A549 (cell line): ENCODE measurements around the gene RNF214.
A peak's percentile ranks its signal among the peaks of the same experiment; 100 is the strongest.

Experiments used
- EHF ChIP-seq: fragments of 250-450 bp; sonication (Bioruptor Pico); IDR thresholded peaks from 2 replicates; pipeline ENCODE4 v1.5.0; 2020; ENCODE audit warnings: mild to moderate bottlenecking
- ESRRA ChIP-seq: fragments of 150-350 bp; IDR thresholded peaks from 2 replicates; pipeline ENCODE4 v1.6.1; 2014; ENCODE audit warnings: mild to moderate bottlenecking, low read length, borderline replicate concordance
- FOSL2 ChIP-seq, 2 experiments: fragments of 450-650 bp in 1 of 2; fragments of >200 bp in 1 of 2; sonication (Bioruptor Twin) in 1 of 2; formaldehyde crosslinking; IDR thresholded peaks; 2 replicates each; pipeline versions ENCODE4 v1.5.0 to v1.6.1; 2016 to 2020; ENCODE audit warnings: mild to moderate bottlenecking in 1 of 2, moderate library complexity in 1 of 2
- HOXA7 ChIP-seq: fragments of 250-450 bp; sonication (Bioruptor Pico); IDR thresholded peaks from 2 replicates; pipeline ENCODE4 v1.5.0; 2020; ENCODE audit warnings: mild to moderate bottlenecking, moderate library complexity
- POLR2A ChIP-seq: IDR thresholded peaks from 2 replicates; pipeline ENCODE4 v1.6.1; 2012; ENCODE audit warnings: mild to moderate bottlenecking, low read length
- RFX5 ChIP-seq: fragments of 450-650 bp; IDR thresholded peaks from 2 replicates; pipeline ENCODE4 v1.7.1; 2014; ENCODE audit warnings: antibody characterized with exemption, mild to moderate bottlenecking, moderate library complexity
- TP53 ChIP-seq: fragments of 250-450 bp; sonication (Bioruptor Pico); IDR thresholded peaks from 2 replicates; pipeline ENCODE4 v1.5.0; 2021; ENCODE audit warnings: mild to moderate bottlenecking, moderate library complexity
- TF ChIP-seq, protein P1 (sequence below): fragments of >200 bp; sonication (Bioruptor Twin); formaldehyde crosslinking; IDR thresholded peaks from 3 replicates; pipeline ENCODE4 v1.5.1; 2016
- TF ChIP-seq, protein P2 (sequence below): fragments of 150-350 bp; IDR thresholded peaks from 2 replicates; pipeline ENCODE4 v1.6.1; 2014; ENCODE audit warnings: low read depth, mild to moderate bottlenecking, low read length
- TF ChIP-seq, protein P3 (sequence below): fragments of 200-600 bp; sonication (generic); IDR thresholded peaks from 2 replicates; pipeline ENCODE4 v1.6.1; 2016; ENCODE audit warnings: antibody characterized with exemption, mild to moderate bottlenecking, moderate library complexity

DNA sequence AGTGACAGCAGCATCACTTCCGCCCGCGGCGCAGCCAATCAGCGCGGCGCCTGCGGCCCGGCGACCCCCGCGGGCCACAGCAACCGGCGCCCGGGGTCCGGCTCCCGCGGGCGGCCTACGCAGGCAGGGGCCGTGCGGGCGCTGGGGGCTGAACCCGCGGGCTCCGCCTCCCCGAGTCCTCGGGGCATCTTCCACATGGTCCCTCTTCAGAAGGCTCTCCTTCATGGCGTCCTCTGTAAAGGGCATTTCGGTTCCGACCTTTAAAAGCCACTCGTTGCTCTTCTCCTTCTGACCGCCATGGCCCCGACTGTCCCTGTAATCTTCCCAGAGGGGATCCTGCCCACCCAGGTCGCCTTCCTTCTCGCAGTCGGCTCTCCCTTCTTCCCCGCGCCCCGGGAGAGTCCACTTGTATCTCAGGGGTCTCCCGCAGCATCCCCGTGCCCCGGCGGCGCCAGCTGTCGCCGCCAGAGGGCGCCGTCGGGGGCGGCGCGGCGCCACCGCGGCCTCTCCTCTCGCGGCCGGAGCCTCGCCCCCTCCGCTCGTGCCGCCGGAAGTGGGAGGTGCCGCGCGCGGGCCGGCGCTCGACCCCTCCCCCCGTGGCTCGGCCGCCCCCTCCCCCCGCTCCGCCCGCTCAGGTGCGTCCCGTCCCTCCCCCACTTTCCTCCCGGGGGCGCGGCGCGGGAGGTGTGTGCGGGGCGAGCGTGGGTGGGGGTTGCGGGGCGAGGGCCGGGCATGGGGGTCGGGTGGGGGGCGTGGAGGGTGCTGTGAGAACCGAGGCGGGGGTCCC lies at the start of gene RNF214:
- no peak for TF ChIP-seq TP53
- TF ChIP-seq, protein P1, sequence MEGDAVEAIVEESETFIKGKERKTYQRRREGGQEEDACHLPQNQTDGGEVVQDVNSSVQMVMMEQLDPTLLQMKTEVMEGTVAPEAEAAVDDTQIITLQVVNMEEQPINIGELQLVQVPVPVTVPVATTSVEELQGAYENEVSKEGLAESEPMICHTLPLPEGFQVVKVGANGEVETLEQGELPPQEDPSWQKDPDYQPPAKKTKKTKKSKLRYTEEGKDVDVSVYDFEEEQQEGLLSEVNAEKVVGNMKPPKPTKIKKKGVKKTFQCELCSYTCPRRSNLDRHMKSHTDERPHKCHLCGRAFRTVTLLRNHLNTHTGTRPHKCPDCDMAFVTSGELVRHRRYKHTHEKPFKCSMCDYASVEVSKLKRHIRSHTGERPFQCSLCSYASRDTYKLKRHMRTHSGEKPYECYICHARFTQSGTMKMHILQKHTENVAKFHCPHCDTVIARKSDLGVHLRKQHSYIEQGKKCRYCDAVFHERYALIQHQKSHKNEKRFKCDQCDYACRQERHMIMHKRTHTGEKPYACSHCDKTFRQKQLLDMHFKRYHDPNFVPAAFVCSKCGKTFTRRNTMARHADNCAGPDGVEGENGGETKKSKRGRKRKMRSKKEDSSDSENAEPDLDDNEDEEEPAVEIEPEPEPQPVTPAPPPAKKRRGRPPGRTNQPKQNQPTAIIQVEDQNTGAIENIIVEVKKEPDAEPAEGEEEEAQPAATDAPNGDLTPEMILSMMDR: peak; percentile 80
- no peak for TF ChIP-seq EHF (CRISPR knock-in tag)
- TF ChIP-seq POLR2A: peak; percentile 12; the same call in 1 of the 2 replicates
- TF ChIP-seq, protein P2, sequence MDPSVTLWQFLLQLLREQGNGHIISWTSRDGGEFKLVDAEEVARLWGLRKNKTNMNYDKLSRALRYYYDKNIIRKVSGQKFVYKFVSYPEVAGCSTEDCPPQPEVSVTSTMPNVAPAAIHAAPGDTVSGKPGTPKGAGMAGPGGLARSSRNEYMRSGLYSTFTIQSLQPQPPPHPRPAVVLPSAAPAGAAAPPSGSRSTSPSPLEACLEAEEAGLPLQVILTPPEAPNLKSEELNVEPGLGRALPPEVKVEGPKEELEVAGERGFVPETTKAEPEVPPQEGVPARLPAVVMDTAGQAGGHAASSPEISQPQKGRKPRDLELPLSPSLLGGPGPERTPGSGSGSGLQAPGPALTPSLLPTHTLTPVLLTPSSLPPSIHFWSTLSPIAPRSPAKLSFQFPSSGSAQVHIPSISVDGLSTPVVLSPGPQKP: no peak
- TF ChIP-seq RFX5: peak; percentile 63; the same call in 1 of the 2 replicates
- no peak for TF ChIP-seq FOSL2 (IDR thresholded peaks at IDR 0.05)
- no peak for TF ChIP-seq FOSL2 (CRISPR knock-in tag; IDR thresholded peaks at IDR 0.05)
- TF ChIP-seq ESRRA: no peak
- TF ChIP-seq HOXA7 (CRISPR knock-in tag): no peak
- TF ChIP-seq, protein P3, sequence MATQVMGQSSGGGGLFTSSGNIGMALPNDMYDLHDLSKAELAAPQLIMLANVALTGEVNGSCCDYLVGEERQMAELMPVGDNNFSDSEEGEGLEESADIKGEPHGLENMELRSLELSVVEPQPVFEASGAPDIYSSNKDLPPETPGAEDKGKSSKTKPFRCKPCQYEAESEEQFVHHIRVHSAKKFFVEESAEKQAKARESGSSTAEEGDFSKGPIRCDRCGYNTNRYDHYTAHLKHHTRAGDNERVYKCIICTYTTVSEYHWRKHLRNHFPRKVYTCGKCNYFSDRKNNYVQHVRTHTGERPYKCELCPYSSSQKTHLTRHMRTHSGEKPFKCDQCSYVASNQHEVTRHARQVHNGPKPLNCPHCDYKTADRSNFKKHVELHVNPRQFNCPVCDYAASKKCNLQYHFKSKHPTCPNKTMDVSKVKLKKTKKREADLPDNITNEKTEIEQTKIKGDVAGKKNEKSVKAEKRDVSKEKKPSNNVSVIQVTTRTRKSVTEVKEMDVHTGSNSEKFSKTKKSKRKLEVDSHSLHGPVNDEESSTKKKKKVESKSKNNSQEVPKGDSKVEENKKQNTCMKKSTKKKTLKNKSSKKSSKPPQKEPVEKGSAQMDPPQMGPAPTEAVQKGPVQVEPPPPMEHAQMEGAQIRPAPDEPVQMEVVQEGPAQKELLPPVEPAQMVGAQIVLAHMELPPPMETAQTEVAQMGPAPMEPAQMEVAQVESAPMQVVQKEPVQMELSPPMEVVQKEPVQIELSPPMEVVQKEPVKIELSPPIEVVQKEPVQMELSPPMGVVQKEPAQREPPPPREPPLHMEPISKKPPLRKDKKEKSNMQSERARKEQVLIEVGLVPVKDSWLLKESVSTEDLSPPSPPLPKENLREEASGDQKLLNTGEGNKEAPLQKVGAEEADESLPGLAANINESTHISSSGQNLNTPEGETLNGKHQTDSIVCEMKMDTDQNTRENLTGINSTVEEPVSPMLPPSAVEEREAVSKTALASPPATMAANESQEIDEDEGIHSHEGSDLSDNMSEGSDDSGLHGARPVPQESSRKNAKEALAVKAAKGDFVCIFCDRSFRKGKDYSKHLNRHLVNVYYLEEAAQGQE: no peak
